Mammary epithelial cell (primary cell): ENCODE measurements around the gene RPS6KL1.

Source experiments
- EZH2 ChIP-seq: IDR thresholded peaks from 2 replicates; pipeline ENCODE4 v1.6.1; 2012; ENCODE audit warnings: low read length, inconsistent platforms, borderline replicate concordance
- TF ChIP-seq, protein P1 (sequence below), 2 donors: IDR thresholded peaks in 1 of 2; conservative IDR thresholded peaks in 1 of 2; 2 replicates each; pipeline ENCODE4 v1.5.1; 2011 to 2012; ENCODE audit warnings: inconsistent platforms in 2 of 2, low read length in 2 of 2, mild to moderate bottlenecking in 2 of 2, control low read depth in 1 of 2, low read depth in 1 of 2; ENCODE audit not compliant: insufficient read depth in 1 of 2; ENCODE audit errors: extremely low read depth in 1 of 2

- TF ChIP-seq, protein P1, sequence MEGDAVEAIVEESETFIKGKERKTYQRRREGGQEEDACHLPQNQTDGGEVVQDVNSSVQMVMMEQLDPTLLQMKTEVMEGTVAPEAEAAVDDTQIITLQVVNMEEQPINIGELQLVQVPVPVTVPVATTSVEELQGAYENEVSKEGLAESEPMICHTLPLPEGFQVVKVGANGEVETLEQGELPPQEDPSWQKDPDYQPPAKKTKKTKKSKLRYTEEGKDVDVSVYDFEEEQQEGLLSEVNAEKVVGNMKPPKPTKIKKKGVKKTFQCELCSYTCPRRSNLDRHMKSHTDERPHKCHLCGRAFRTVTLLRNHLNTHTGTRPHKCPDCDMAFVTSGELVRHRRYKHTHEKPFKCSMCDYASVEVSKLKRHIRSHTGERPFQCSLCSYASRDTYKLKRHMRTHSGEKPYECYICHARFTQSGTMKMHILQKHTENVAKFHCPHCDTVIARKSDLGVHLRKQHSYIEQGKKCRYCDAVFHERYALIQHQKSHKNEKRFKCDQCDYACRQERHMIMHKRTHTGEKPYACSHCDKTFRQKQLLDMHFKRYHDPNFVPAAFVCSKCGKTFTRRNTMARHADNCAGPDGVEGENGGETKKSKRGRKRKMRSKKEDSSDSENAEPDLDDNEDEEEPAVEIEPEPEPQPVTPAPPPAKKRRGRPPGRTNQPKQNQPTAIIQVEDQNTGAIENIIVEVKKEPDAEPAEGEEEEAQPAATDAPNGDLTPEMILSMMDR (conservative IDR thresholded peaks at IDR 0.05 in 1 of 2, IDR thresholded peaks at IDR 0.05 in 1 of 2; ENCODE audit: extremely low read depth in 1 of 2, insufficient read depth in 1 of 2, low read depth in 1 of 2, low read length in 2 of 2): no peak
- TF ChIP-seq EZH2: no peak
Observed at GRCh38 chr14:74962046-74962445, 39.0 kb upstream of the RPS6KL1 start.
